ENCODE results near the gene PPP2R3B. TPM values are rescaled to one million over a fixed set of nuclear protein-coding genes. Genes with fewer than 3 reads are reported as not detected.
"Not testable (repeated sequence)": the region's sequence is repeated elsewhere in the genome, so short reads cannot be mapped to it uniquely, and the experiment has no call there.

Gene PPP2R3B
- total RNA-seq, 1 donor from 2014 or later, result 9.3 TPM

GRCh38 chrX:404656-405055, 17.9 kb upstream of the PPP2R3B start:
- no peak for DNase-seq (ENCODE audit: low spot score)
- ATAC-seq, result no peak

- DNase-seq (ENCODE audit: low spot score) (no peak), ATAC-seq (no peak)
Observed at GRCh38 chrX:402857-403256, 16.1 kb upstream of the PPP2R3B start.

- ATAC-seq (no peak), DNase-seq (ENCODE audit: low spot score) (no peak)
Observed at GRCh38 chrX:400258-400657, 13.6 kb upstream of the PPP2R3B start.

- peak; percentile 54 for ATAC-seq
- no peak for DNase-seq (ENCODE audit: low spot score)
Observed at GRCh38 chrX:397575-397974, 10.9 kb upstream of the PPP2R3B start.

DNA sequence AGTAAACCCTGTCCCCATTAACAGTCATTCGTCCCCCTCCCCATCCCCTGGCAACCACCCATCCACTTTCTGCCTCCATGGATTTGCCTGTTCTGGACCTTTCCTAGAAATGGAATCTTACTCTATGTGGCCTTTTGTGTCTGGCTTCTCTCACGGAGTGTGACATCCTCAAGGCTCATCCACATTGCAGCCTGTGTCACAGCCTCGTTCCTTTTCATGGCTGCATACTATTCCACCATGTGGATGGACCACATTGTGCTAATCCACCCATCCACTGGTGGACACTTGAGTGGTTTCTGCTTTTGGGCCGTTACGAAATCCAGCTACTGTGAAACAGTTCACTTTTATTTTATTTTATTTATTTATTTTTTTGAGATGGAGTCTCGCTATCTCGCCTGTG, 8.1 kb upstream of the PPP2R3B start:
- ATAC-seq (no peak), DNase-seq (ENCODE audit: low spot score) (no peak)

DNA sequence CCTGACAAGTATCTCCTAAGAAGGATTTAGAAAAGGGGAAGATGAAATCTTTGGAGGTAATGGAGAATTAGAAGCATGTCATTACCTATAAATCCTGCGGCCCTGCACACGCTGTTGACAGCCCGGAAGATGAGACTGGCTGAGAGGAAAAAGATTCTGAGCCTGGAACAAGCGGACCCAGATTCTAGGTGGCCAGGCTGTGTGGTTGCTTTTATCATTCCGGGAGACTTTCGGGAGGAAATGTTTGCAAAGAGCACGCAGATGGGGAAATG, 5.8 kb upstream of the PPP2R3B start:
- DNase-seq (ENCODE audit: low spot score) (no peak), ATAC-seq (no peak)

DNA sequence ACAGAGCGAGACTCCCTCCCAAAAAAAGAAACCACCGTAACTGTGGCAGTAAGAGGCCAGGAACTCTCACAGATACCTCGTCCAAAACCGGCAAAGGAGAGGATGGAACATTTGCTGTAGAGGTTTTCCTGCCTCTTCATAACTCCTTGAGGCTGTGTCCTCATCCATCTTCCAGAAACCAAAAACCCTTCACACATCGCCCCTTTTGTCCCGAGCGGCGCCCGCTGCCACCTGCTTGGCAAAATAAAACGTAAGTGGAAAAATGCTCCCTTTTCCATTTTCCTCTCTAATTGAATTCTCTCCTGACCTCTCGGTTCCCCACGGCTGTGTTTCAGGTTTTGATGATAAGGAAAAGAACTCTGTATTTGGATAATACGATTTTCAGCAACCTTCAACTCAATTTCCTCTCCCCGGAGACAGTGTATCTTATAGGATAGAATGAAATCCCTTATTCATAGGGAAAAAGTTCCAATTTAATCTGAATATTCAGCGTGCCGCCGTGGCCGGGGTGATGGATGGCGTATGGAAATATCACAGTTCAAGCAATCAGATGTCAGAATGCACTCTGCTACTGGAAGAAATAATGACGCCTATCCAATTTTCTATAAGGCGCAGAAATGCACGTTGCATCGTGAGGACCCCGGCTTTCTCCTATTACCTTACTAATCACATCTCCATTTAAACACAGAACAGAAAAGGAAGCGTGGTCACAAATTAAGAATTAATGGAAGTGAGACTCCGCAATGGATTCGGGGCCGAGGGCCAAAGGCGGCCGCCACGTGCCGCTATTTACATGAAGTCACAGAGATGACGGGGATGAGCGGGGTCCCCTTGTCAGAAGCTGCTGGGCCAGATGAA, 5.2 kb upstream of the PPP2R3B start:
- no peak for DNase-seq (ENCODE audit: low spot score)
- ATAC-seq, result no peak

DNA sequence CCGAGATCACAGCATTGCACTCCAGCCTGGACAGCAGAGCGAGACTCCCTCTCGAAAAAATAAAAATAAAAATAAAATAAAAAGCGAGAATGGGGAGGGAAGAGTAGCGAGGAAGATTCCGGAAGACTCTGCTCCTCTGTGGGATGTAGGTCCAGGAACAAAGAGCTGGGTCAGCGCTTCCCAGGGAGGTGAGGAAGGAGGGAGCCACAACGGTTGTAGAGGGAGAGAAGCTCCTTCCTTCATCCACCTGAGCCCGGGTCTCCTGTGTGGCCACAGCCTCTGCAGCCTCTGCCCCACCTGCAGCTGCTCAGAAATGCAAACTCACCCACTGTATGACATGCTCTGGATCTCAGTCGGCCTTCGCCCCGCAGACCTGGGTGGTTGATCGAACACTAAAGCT, 3.8 kb upstream of the PPP2R3B start:
- DNase-seq (ENCODE audit: low spot score) (no peak), ATAC-seq (no peak)

DNA sequence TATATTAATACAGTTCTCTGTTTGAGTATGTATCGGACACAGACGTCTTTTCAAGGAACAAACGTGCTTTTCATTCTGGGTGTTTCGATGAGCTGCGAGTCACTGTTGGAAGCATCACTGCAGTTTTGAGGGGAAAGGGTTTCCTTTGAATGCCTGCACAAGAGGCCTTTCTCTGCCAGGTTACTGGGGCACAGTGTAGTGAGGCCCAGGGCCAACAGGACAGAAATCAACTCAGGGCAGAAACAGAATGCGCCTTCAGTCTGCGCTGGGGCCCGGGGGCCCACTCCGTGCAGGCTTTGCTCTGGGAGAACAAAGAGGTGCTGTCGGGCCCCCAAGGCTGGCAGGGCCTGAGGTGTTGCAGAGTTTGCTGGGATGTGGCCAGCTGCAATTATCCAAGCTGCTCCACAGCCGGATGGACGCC, 2.3 kb upstream of the PPP2R3B start:
- ATAC-seq (no peak), DNase-seq (ENCODE audit: low spot score) (no peak)

- no peak for ATAC-seq
- DNase-seq (ENCODE audit: low spot score), result no peak
Observed at GRCh38 chrX:387729-388128, 1.0 kb upstream of the PPP2R3B start.

GRCh38 chrX:386239-386767, 404 bp downstream of the PPP2R3B start:
- DNase-seq (ENCODE audit: low spot score) (no peak), ATAC-seq (no peak)

- not testable (repeated sequence) for DNase-seq (ENCODE audit: low spot score); ATAC-seq
Observed at GRCh38 chrX:385736-386135, 971 bp downstream of the PPP2R3B start.

- ATAC-seq (no peak), DNase-seq (ENCODE audit: low spot score) (no peak)
Observed at GRCh38 chrX:384861-385260, 1.8 kb downstream of the PPP2R3B start.

GRCh38 chrX:378443-378842, 8.3 kb downstream of the PPP2R3B start:
- DNase-seq (ENCODE audit: low spot score) (no peak), ATAC-seq (no peak)

DNA sequence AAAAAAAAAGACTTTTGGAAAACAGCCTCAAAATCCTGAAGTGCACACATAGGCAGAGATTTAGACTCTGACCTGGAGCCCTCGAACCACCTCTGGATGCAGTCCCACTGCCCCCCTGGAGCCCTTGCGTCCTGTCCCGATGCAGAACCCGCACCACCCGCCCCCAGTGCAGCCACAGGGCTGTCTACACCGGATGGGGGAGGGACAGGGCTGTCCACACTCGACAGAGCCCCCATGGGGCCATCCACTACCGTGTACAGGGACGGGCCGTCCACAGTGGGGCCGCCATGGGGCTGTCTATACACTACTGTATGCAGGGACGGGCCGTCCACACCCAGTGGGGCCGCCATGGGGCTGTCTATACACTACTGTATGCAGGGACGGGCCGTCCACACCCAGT, 10.5 kb downstream of the PPP2R3B start:
- DNase-seq (ENCODE audit: low spot score); ATAC-seq: not testable (repeated sequence)

DNA sequence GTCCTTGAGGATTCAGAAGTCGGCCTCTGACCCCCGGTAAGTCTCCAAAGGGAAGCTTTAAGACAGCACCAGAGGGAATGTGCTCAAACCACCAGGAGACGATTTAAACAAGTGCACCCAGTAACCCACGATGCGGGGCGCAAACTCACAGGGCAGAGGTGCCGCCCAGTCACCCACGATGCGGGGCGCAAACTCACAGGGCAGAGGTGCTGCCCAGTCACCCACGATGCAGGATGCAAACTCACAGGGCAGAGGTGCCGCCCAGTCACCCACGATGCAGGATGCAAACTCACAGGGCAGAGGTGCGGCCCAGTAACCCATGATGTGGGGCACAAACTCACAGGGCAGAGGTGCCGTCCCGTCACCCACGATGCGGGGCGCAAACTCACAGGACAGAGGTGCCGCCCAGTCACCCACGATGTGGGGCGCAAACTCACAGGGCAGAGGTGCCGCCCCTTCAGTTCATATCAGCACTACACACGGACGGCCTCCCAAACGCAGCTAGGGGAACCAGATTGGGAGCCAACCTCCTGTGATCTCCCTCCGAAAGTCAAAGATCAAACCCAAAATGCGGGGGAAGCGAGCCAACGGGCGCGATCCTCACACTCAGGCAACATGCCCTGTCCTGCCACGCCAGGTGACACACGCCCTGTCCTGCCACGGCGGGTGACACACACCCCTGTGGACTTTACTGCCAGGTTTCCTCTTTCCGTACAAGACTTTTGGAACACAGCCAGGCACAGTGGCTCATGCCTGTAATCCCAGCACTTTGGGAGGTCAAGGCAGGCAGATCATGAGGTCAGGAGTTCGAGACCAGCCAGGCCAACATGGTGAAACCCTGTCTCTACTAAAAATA, 11.3 kb downstream of the PPP2R3B start:
- ATAC-seq (no peak), DNase-seq (ENCODE audit: low spot score) (no peak)

DNA sequence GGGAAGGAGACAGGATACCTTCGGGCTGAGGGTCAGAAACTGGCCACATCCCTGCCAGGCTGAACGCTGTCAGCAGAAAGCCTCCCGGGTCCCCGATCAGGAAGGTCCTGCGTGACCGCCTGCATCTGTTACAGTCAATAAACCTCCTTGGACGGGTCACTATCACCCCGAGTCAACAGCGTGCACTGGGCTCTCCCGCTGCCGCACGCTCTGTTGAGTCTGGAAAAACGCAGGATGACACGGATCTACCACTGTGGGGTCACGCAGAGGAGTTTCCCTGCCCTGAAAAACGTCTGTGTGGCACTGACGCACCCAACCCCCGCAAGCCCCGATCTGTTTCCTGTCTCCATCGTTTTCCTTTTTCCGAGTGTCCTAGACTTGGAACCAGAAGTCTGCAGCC, 12.1 kb downstream of the PPP2R3B start:
- peak; percentile 34 for ATAC-seq

DNA sequence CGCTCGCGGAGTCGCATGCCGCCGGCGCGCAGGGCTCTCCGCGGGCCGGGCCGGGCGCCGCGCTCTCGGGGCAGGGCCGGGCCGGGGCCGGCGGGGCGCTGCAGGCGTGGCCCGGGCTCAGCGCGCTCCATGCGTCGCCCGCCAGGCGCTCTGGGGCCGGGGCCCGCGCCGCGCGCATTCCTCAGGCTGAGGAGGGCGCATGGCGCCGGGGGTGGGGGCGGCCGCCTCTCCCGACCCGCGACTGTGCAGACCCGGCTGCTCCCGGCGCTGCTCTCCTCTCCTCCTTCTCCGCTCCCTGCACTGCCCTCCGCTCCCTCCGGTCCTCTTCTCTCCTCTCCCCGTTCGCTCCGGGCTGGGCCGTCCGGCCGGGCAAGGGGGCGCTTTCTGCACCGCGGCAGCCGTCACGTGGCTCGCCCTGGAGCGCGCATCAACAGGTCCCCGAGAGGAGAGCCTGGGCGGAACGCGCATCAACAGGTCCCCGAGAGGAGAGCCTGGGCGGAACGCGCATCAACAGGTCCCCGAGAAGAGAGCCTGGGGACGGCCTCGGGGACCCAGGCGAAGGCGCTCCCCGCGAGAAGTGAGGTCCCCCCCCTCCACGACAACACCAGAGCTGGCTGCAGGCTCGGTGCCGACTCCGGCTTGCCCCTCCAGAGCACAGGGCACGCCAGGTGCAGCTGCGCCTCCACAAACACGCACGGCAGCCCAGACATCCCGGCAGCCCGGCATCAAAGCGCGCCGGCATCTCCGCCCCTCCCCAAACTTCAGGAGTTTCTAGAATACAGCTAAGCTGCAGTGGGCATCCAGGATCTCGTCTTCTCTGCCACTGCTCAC, 12.9 kb downstream of the PPP2R3B start:
- ATAC-seq, result peak; percentile 24
- DNase-seq (ENCODE audit: low spot score), result no peak

More for the DNA sequence above, 12.1 kb downstream of the PPP2R3B start:
- DNase-seq (ENCODE audit: low spot score), result no peak

DNA sequence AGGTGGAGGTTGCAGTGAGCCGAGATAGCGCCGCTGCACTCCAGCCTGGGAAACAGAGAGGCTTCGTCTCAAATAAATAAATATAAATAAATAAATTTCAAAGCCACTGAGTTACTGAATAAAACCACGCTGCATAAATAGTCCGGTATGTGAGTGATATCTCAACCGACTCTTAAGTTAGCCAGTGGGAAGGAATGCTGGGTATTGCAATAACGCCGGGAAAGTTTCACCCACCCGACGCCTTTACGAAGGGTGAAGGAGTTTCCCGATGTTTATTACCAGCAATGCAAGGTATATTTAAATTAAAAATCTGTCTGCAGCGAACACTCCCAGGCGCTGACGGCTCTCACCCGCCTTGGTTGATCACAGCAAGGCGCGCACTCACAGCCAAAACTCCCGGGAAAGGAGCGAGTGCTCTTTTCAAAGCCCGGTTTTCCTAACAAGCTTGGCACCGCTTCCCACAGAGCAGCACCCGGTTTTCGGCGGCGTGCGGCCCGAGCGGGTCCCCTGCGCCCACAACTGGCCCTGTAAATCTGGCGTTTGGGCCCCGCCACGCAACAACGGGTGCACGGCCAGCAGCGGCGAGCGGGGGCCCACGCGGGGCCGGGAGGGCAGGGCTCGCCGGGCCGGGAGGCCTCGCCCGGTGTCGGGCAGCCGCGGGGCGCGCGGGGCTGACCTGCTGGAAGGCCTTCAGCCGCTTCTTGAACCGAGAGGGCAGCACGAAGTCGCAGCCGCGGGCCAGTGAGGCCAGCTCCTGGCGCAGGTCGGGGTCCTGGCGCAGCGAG, 13.7 kb downstream of the PPP2R3B start:
- ATAC-seq (no peak), DNase-seq (ENCODE audit: low spot score) (no peak)

- DNase-seq (ENCODE audit: low spot score), result no peak
- ATAC-seq, result no peak
Observed at GRCh38 chrX:371907-372306, 14.8 kb downstream of the PPP2R3B start.
